HG03520 (cell line): ENCODE data around the gene SYCP2.
"Not testable (repeated sequence)": the region's sequence is repeated elsewhere in the genome, so short reads cannot be mapped to it uniquely, and the experiment has no call there.

Experiments used
- ATAC-seq: cut with Tn5 transposase; IDR thresholded peaks from one replicate; pipeline ENCODE4 v1.9.1; 2021; ENCODE audit warnings: mild to moderate bottlenecking, moderate library complexity; ENCODE audit not compliant: unreplicated experiment

SYCP2 gene

DNA sequence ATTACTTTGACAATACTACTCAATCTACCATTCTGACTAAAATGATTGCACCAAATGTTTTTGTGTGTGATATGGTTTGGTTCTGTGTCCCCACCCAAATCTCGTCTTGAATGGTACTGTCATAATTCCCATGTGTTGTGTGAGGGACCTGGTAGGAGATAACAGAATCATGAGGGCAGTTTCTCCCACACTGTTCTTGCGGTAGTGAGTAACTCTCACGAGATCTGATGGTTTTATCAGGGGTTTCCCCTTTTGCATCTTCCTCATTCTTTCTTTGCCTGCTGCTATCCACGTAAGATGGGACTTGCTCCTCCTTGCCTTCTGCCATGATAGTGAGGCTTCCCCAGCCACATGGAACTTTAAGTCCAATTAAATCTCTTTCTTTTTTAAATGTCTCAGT, 20.8 kb downstream of the SYCP2 start:
- ATAC-seq = no peak

DNA sequence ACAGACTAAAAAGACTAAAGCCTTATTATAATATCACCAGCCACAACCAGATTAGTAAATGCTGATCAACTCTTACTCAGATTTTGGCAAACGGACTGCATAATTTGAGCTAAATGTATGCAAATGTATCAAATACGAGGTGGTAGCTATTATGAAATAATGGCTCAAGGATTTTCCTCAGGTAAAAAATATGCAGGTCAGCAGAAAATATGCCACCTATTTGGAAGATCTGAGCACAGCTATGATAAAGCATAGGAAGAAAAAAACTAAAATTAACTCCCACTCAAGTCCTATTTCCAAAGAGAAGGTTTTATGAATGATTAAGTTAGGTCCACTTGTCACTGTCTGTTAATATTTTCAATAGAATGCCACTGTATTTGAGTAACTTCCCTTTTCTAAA, 22.4 kb downstream of the SYCP2 start:
- ATAC-seq = no peak

DNA sequence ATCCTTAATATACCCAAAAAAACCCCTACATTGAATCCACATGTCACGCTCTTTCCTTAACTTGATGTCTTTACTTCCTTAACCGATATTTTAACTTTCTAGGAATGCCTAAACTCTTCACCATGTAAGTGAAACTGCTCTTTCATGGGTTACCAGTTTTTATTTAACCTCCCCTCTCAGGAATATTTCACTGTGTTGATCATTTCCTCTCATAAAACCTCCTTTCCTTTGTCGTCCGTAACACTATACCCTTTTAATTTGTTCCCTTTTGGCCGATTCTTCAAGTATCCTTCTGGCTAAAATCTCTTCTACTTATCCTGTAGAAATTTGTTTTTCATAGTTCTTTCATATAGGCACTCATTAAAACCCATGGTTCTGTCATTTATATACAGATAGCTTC, 24.6 kb downstream of the SYCP2 start:
- no peak for ATAC-seq

DNA sequence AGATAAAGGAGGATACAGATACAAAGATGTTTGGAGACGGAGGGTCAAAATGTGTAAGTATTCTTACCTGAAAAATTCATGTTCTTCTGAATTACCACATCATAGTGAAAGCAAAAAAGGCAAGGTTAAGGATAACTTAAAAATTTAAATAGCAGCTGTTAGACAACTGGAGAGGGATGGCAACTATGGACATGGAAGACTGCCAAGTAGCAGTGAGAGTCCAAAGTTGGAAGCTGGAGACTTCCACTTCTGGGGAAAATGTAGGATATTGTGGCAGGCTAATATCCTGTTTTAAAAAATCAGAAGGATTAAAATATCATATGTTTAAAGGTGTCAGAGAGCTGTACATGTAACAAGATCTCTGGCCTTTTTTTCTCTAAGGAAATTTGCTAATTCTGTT, 29.8 kb downstream of the SYCP2 start:
- no peak for ATAC-seq

DNA sequence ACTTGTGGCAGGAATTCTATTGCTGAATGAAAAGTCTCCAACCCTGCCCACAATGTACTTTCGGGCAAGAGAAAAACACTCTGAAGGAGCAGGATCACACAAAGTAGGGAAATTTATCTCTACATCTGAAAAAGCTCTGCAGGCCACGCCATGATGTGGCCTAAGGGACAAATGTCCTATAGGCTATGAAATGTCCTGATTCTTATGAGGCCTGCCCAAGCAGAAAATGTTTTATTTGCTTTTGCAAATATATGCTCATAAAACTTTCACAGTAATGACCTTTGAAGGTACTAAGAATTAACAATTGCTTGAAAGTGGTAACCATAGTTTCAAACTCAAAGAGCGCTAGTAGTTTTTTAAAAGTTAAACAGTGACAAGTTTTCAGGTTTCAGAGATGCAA, 31.0 kb downstream of the SYCP2 start:
- ATAC-seq = no peak

DNA sequence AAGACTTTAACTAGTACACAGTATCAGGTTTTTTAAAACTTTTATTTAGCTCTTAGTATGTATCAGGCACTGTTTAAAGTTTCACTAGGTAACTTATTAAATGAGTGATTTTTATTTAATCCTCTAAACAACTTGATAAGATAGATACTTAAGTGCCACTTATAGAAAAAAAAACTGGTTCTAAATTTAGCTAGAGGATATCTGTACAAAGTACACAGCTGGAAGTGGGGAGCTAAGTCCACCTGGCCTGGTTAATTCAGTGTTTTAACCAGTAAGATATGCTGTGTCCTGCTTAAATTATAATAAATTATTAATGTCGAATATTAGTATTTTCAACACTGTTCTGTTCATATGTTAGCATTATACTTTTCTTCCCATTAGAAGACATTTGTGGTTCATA, 37.5 kb downstream of the SYCP2 start:
- ATAC-seq = no peak

DNA sequence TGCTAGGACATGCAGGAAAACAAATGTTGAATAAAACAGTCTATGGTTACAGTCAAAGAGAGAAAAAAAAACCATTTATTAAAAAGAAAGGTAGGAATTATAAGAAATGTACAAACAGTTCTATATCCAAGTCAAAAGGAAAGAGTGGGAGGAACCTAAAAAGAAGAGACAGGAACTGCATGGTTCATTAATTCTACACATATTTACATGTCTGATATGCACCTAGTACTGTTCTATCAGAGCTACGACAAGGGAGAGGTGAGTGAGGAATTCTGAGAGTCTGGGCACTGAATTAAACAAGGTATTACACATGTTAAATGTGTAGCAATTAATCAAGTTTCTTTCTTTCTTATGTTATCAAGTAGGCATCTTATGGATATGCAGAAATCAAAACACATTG, 41.9 kb downstream of the SYCP2 start:
- ATAC-seq = no peak

DNA sequence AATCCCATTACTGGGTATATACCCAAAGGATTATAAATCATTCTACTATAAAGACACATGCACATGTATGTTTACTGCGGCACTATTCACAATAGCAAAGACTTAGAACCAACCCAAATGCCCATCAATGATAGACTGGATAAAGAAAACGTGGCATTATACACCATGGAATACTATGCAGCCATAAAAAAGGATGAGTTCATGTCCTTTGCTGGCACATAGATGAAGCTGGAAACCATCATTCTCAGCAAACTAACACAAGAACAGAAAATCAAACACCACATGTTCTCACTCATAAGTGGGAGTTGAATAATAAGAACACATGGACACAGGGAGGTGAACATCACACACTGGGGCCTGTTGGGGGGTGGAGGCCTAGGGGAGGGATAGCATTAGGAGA, 43.4 kb downstream of the SYCP2 start:
- ATAC-seq = not testable (repeated sequence)

DNA sequence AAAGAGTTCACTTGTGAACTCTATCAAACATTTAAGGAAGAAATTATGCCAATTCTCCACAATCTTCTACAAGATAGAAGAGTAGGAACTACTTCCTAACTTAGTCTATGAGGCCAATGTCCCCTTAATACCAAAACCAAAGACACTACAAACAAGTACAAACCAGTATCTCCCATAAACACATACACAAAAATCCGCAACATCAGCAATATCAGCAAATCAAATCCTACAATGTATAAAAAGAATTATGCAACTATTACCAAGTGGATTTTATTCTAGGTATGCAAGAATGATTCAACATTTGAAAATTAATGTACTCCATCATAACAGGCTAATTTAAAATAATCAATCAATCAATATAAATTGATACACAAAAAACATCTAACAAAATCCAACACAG, 45.4 kb downstream of the SYCP2 start:
- ATAC-seq = no peak

DNA sequence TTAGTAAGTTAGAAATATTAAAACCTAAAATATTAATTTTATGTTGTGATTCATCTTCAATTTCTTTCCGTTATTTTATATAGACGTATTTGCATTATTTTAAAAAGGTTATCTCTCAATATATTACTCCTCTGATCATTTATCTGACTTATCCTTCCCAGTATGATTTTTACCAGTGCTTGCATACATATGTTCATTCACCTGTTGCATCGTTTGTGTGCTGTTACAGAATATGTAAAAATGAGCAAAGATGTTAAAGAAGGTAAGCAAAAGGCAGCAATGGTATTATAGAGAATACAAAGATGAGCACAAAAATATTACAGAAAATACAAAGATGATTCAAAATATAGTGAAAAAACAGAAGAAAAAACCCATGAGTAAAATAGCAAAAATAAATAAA, 48.9 kb downstream of the SYCP2 start:
- no peak for ATAC-seq

DNA sequence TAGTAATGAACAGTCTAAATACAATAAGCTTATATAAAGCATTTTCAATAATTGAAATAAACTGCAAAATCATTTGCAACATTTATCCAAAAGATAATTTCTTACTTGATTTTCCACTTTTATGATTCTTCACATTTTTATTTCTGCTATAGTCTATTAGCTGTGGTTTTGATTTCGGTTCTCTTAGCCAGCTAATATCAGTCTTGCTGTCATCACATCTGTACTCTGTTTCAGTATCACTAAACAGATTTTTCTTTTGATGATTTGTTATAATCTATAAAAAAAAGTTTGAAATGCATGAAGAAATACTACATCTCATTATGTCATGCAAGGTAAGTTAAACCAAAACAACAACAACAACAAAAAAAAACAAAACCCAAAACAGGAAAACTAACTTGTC, 53.2 kb downstream of the SYCP2 start:
- ATAC-seq = no peak

DNA sequence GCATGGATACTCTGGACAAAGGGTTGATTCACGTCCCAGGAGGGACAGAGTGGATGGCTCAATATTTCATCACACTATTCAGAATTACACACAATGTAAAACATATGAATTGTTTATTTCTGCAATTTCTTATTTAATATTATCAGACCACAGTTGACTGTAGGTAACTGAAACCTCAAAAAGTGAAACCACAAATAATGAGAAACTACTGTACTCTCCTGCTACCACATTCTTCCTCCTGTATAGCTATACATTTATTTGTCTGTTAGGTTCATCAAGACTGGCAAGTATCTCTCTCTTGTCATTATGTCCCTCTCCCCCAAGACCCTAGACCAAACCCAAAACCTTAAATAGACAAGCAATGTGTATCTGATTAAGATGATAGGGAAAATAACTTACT, 60.0 kb downstream of the SYCP2 start:
- no peak for ATAC-seq

DNA sequence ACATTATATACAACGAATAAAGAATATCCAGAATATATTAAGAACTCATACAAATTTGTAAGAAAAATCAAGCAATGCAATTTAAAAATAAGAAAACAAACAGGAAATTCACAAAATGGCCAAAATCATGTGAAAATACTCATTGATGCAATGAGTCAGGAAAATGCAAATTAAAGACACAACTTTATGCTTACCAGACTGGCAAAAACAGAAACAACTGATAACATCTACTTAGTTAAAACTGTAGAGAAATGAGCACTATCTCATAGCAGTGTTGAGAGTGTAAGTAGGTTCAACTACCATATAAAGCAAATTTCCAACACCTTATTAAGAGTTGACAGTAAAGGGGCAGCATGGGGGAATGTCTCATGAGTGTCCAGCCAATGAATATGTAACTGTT, 62.3 kb downstream of the SYCP2 start:
- no peak for ATAC-seq

DNA sequence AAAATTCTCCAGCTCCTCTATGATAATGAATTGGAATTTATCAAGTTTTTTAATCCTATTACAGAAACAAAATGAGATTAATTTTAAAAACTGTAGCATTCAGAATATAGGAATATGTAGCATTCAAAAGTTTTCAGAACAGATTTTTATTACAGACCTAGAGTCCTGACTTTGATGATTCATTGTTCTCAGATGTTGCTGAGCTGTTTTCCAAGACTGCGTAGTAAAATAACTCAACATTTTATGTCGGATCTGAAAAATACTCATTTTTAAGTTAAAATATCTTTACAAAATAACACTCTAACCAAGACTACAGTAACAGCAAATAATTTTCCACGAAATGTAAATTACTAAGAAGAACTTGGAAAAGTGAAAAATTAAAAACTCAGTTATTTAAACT, 67.1 kb downstream of the SYCP2 start:
- ATAC-seq = no peak

DNA sequence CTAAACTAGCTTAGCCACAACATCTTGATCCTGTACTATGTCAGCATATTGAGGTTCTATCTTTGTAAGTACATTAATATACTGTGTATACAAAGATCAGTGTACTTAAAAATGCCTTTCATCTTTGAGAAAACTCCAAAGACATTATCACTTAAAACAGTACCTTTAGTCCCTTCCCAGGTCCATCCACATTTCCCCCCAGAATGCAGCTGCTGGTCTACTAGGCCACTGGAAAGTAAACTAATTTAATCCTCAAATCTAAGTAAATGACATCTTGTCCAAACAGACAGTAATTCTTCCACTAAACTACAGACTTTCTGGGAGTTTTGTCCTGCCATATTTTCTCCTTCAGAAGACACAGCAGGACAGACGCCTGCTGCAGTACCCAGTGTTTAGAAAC, 68.7 kb downstream of the SYCP2 start:
- ATAC-seq = no peak

DNA sequence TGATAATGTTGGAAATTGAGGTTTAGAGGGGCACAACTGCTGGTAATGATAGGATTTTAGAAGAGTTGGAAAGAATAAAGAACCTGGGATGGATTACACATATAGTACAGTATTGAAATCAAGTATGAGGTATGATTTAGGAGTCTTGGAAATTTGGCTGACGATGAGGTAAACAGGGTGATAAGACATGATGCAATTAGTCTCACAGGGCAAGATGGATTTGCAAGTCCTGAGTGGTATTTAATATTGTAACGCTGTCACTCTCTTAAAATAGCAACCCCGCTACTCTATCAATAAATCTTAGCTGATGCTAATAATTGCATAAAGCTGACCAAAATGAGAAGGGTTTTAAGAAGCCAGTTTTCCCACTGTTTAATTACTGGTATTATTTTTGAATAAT, 70.4 kb downstream of the SYCP2 start:
- no peak for ATAC-seq

DNA sequence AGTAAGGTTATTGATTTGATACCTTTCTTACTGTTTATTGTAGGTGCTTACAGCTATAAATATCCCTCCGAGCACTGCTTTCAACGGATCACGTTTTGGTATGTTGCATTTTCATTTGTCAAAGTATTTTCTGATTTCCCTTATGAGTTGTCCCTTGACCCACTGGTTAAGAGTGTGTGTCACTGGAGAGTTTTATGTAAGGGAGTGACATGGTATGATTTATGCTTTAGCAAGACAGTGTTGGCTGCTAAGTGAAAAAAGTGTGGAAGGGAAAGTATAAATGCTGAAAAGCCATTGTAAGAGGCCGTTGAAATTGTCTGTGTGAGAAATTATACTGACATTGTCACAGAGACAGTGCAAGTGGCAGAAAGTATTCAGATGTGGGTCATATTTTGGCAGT, 72.0 kb downstream of the SYCP2 start:
- no peak for ATAC-seq

DNA sequence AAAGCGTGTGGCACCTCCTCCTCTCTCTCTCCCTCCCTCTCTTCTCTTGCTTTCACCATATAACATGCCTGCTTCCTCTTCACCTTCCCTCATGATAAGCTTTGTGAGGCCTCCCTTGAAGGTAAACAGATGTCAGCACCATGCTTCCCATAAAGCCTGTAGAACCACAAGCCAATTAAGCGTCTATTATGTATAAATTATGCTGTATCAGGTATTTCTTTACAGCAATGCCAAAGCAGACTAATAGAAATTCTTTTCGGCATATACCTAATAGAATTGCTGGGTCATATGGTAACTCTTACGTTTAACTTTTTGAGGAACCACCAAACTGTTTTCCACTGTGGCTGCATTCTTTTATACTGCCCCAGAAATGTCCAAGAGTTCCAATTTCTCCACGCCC, 75.0 kb downstream of the SYCP2 start:
- no peak for ATAC-seq

DNA sequence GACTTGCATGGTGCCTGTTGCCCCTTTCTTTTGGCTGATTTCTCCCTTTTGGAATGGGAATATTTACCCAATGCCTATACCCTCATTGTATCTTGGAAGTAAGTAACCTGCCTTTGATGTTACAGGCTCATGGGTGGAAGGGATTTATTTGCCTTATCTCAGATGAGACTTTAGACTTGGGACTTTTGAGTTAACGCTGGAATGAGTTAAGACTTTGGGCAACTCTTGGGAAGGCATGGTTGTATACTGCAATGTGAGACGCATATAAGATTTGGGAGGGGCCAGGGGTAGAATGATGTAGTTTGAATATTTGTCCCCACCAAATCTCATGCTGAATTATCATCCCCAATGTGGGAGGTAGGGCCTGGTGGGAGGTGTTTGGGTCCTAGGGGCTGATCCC, 75.5 kb downstream of the SYCP2 start:
- no peak for ATAC-seq

DNA sequence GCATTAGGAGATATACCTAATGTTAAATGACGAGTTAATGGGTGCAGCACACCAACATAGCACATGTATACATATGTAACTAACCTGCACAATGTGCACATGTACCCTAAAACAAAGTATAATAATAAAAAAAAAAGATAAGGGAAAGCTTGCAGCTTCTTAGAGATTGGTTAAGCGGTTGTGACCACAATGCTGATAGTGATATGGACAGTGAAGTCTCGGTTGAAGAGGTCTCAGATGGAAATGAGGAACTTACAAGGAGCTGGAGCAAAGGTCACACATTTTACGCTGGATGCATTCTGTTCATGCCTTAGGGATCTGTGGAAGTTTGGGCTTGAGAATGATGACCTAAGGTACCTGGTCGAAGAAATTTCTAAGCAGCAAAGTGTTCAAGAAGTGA, 76.5 kb downstream of the SYCP2 start:
- not testable (repeated sequence) for ATAC-seq

DNA sequence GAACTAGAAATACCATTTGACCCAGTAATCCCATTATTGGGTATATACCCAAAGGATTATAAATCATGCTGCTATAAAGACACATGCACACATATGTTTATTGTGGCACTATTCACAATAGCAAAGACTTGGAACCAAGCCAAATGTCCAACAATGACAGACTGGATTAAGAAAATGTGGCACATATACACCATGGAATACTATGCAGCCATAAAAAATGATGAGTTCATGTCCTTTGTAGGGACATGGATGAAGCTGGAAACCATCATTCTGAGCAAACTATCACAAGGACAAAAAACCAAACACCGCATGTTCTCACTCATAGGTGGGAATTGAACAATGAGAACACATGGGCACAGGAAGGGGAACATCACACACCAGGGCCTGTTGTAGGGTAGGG, 76.9 kb downstream of the SYCP2 start:
- not testable (repeated sequence) for ATAC-seq

DNA sequence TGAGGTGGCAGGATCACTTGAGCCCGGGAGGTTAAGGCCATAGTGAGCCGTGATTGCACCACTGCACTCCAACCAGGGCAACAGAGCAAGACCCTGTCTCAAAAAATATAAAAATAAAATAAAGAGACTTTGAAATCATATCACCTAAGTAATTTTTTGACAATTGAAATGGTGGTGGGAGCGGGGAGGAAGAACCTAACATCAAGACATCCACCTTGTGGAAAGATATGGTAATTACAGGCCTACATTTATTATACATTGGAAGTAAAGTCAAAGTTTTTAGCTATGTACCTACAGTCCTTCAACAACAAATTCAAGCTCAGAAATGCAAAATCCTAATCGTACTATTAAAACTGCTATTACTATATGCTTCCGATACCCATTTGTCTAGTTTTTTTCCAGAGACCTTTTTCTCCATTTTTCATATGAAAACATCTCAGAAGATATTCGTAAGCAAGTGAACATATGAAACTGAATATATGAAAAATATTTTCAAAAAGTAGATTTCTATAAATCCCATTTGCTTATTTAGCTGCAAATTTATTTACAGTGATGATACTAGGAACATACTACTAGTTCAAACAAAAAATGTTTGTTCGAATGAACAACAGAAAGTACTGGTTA, 83.3 kb downstream of the SYCP2 start:
- peak; percentile 60 for ATAC-seq

DNA sequence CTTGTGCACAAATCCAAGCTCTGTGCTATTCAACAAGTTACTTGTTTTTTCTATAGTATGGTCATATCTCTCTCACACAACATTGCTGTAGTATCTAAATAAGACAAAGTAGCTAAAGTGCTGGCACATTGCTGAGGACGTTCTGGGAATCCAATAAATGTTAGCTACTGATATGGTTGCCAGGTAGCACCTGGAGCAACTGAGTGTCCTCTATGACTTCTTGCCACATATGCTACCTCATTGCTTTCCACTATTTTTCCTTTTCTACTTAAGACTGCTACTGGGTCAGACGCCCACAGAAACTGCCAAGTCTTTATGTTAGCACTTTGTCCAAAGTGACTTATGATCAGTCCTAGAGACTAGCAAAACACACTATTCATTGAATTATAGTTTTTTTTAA, 85.3 kb downstream of the SYCP2 start:
- ATAC-seq = no peak

DNA sequence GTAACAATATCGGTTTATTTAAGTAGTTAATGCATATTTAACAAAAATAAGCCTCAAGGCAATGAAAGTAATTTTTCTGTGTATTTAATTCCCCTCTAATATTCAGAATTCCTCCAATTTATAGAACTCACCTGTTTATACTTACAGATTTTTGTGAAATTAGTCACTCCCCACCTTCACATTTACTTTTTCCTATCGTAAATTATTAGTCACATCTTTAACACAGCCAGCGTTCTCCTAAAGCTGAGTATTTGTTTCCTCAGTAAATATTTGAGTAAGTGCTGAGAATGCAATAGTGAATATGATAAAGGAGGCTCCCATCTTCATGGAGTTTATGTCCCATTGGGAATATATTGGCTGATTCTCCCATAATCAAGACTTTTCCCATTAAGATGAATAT, 88.0 kb downstream of the SYCP2 start:
- no peak for ATAC-seq
